Mucosa of descending colon (tissue), 3 donors: Measurements from ENCODE around the gene LRRK1. TPM values are rescaled to one million over a fixed set of nuclear protein-coding genes. Genes with fewer than 3 reads are reported as not detected.
A peak's percentile ranks its signal among the peaks of the same experiment; 100 is the strongest.

Experiments used
- ATAC-seq: fragments of 200-7000 bp; cut with Tn5 transposase; one replicate; pipeline ENCODE4 v1.9.1; 2020; ENCODE audit warnings: mild to moderate bottlenecking, moderate library complexity
- DNase-seq, 3 donors: peaks; one replicate each; pipeline ENCODE4 v3.0.0-alpha.2; 2020
- H3K36me3 ChIP-seq: fragments of 200-600 bp; one replicate; pipeline ENCODE4 v1.8.0; 2021; ENCODE audit warnings: low read depth, mild to moderate bottlenecking
- H3K4me1 ChIP-seq: fragments of 200-600 bp; one replicate; pipeline ENCODE4 v1.8.0; 2021; ENCODE audit warnings: low read depth, mild to moderate bottlenecking
- H3K4me3 ChIP-seq: fragments of 200-600 bp; one replicate; pipeline ENCODE4 v1.8.0; 2021; ENCODE audit warnings: mild to moderate bottlenecking
- H3K9me3 ChIP-seq: fragments of 200-600 bp; one replicate; pipeline ENCODE4 v1.8.0; 2021; ENCODE audit warnings: mild to moderate bottlenecking
- intact Hi-C, 2 donors: fragments of 100-400 bp; cut with DNase I in 1 of 2; cut with micrococcal nuclease in 1 of 2; formaldehyde crosslinking; loops; one replicate each; pipeline versions ENCODE4 v1.11.0 to v1.11.1; 2022; cut with DNase I, micrococcal nuclease
- total RNA-seq, 3 donors: library from RNA; stranded (reverse); fragmentation: NEBNext Ultra II Directional in 2 of 3; extraction: Animal tissue kit (Norgen Biotek cat#: 25700) in 2 of 3; gene quantifications; one replicate each; pipeline versions ENCODE4 v1.2.1 to v1.2.4, GENCODE V29; 2021 to 2023
- TF ChIP-seq, protein P1 (sequence below): fragments of 200-600 bp; IDR thresholded peaks from one replicate; pipeline ENCODE4 v1.8.0; 2022; ENCODE audit warnings: antibody characterized with exemption, mild to moderate bottlenecking
- donor health status: DM: no; HTN: no; CAD: no; lungs with moderate emphysema.
- donor health status: DM: no; HTN: no; CAD: no.
- donor health status: DM: no; HTN: yes; CAD: no.

The LRRK1 gene
- total RNA-seq, 3 donors from 2014 or later: 43.7 to 60.1 (median 50.6) TPM

DNA sequence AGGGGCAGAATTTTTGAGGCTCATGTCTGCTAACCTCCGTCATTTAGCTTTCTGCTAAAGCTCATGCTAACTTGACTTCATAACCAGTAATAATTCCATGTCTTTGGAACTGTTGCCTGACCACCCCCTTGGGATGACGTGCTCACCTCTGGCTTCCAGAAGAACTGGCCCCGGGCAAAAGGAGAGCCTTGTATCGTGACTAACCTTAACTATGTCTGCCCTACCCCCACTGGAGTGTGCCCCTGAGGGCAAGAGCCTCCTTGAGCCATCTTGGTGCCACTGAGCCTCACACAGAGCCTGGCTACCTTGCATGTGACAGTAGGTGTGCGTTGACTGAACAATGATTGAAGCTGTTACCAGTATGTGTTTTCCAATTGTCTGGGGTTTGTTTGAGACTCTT lies 4.7 kb downstream of the LRRK1 start:
- intact Hi-C loops: no loop called here
- DNase-seq: no peak

DNA sequence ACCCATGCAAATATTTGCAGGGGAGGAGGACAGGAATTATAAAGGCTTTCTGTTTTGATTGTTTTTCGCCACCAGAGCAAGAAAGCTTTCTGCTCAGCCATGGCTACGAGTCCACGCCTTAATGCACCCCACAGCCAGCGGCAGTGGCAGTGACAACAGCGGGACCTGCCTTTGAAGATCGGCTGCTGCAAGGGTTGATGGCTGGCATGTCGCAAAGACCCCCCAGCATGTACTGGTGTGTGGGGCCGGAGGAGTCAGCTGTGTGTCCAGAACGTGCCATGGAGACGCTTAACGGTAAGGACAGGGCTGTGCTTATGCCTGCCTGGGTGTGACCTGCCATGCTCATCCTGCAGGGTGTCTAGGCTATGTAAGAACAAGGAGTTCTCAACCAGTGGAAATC lies 5.3 kb downstream of the LRRK1 start:
- Histone ChIP-seq H3K36me3 (no peaks in the 10 kb centered on the region), H3K9me3 (no peaks in the 10 kb centered on the region), H3K4me3 (no peak overlapping the region), H3K4me1 (peaks cover 18% of the 10 kb centered on the region)
- intact Hi-C loops: no loop called here
- TF ChIP-seq, protein P1, sequence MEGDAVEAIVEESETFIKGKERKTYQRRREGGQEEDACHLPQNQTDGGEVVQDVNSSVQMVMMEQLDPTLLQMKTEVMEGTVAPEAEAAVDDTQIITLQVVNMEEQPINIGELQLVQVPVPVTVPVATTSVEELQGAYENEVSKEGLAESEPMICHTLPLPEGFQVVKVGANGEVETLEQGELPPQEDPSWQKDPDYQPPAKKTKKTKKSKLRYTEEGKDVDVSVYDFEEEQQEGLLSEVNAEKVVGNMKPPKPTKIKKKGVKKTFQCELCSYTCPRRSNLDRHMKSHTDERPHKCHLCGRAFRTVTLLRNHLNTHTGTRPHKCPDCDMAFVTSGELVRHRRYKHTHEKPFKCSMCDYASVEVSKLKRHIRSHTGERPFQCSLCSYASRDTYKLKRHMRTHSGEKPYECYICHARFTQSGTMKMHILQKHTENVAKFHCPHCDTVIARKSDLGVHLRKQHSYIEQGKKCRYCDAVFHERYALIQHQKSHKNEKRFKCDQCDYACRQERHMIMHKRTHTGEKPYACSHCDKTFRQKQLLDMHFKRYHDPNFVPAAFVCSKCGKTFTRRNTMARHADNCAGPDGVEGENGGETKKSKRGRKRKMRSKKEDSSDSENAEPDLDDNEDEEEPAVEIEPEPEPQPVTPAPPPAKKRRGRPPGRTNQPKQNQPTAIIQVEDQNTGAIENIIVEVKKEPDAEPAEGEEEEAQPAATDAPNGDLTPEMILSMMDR: no peak
- ATAC-seq: no peak
- DNase-seq: no peak

More for the DNA sequence above, 4.7 kb downstream of the LRRK1 start:
- Histone ChIP-seq H3K4me1 (peaks cover 18% of the 10 kb centered on the region), H3K4me3 (no peak overlapping the region), H3K9me3 (no peaks in the 10 kb centered on the region), H3K36me3 (no peaks in the 10 kb centered on the region)
- ATAC-seq: no peak
- TF ChIP-seq, protein P1: no peak

DNA sequence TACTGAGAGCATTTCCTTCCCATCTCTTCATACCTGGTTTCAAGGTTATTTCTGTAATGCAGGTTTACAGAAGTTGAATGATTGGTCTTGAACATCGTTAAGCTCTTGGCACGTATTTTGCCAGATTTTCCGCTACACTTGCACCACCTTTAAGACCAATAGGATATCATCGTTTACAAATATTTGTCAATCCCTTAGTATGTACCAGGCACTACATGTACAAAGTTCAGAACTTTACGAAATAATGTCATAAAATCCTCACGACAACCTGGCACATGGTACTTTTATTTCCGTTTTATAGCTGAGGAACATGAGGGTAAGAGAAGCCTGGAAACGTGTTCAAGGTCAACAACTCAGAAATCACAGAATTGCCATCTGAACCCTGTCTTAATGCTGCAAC lies 6.3 kb downstream of the LRRK1 start:
- Histone ChIP-seq H3K36me3 (no peaks in the 10 kb centered on the region), H3K9me3 (no peaks in the 10 kb centered on the region), H3K4me3 (no peak overlapping the region), H3K4me1 (peaks cover 18% of the 10 kb centered on the region)
- peak; percentile 87 for ATAC-seq
- no peak for DNase-seq
- TF ChIP-seq, protein P1: no peak
- intact Hi-C loops: no loop called here

DNA sequence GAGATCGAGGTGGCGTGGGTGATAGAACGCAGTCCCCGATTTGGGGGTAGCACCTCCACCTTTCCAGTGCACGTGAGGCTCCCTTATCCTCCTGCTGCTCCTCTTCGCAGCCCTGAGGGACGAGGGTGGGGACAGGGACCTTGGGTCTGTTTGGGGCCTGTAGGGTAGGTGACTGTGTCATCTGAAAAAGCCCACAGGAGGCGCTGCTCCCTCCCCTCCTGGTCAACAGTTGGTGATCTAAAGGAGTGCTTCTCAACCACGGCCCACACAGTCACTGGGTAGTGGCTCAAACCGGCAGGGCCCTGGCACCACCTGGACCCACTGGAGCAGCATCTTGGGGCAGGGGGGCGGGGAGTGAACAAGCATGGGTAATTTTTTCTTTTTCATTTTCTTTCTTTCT lies 7.1 kb downstream of the LRRK1 start:
- TF ChIP-seq, protein P1: no peak
- Histone ChIP-seq H3K4me3 (no peak overlapping the region), H3K9me3 (no peaks in the 10 kb centered on the region), H3K4me1 (peaks cover 18% of the 10 kb centered on the region), H3K36me3 (no peaks in the 10 kb centered on the region)
- intact Hi-C loops: no loop called here
- peak in 1 of 3 donors; percentile 44 for DNase-seq
- ATAC-seq: no peak

DNA sequence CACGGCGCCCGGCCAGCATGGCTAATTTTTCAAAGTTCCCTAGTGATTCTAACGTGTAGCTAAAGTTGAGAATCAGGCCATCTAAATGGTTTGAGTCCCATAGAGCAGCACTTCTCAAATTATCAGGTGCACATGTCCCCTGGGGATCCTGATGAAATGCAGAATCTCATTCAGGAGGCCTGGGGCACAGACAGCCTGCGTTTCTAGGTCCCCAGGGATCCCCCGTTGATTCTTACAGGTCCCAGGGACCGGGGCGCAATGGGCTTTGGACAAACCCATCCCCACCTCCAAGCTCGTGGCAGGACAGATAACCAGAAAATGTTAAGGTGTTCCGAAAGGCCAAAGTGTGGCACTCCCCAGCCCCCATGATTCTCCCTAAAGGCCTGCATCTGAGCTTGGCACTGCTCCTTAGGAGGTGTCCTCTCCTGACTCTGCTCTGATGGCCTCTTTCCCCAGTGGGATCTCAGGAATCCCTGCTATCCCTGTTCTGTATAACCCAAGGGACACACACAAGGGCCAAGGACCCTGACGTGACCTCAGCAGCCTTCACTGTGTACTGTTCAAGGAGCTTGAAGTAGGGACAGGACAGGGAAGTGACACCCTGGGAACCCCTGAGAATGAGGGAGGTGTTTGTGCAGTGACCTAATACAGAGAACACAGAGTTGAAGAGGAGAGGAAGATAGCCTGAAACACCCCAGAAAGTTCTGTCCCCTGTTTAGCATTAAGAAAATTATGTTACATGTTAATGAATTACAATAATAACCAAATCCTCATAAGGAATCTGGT lies 8.0 kb downstream of the LRRK1 start:
- DNase-seq (no peak), ATAC-seq (no peak)
- H3K36me3 ChIP-seq: no peaks in the 10 kb centered on the region
- H3K4me3 ChIP-seq: no peak overlapping the region
- TF ChIP-seq, protein P1: no peak
- intact Hi-C loops: no loop called here
- H3K4me1 ChIP-seq: peaks cover 18% of the 10 kb centered on the region
- no peaks in the 10 kb centered on the region for H3K9me3 ChIP-seq
